ENCODE results near the gene CCR9. TPM values are rescaled to one million over a fixed set of nuclear protein-coding genes. Genes with fewer than 3 reads are reported as not detected.

The CCR9 gene
- polyA plus RNA-seq, 4 donors: 0.06 to 0.09 (median 0.08) TPM

DNA sequence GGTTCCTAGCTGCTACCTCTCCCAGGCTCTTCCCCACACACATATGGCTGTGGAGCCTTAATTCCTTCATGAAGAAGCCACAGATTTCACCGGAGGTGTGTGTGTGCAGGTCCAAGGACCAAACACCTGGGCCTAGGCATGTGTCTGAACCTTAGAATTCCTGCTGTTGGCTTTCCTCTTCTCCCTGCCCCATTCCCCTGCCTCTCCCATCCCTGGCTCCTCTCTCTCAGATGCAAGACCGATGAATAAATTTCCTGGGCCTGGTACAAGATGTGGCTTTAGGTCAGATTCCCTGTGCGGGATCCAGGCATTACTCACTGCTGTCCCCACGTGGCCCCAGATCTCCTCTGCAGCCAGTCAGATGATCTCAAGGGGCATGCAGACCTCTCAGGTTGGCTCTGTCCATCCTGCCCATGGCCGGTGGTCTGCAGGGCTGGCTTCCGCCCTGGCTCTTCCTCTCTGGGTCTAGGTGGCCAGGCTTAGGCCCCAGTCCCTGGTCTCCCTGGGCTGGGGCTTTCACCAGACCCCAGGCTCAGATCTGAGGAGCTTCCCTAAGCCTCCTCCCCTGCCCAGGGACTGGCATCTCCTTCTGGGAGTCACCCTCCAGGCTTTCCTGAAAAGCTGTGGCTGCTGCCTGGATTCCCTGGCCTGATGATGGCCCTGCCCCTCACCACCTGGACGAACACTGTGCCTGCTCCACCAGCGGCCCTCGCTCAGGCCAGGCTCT lies 20.5 kb downstream of the CCR9 start:
- DNase-seq (ENCODE audit: low read depth in 4 of 4, low spot score in 2 of 4): no peak

DNA sequence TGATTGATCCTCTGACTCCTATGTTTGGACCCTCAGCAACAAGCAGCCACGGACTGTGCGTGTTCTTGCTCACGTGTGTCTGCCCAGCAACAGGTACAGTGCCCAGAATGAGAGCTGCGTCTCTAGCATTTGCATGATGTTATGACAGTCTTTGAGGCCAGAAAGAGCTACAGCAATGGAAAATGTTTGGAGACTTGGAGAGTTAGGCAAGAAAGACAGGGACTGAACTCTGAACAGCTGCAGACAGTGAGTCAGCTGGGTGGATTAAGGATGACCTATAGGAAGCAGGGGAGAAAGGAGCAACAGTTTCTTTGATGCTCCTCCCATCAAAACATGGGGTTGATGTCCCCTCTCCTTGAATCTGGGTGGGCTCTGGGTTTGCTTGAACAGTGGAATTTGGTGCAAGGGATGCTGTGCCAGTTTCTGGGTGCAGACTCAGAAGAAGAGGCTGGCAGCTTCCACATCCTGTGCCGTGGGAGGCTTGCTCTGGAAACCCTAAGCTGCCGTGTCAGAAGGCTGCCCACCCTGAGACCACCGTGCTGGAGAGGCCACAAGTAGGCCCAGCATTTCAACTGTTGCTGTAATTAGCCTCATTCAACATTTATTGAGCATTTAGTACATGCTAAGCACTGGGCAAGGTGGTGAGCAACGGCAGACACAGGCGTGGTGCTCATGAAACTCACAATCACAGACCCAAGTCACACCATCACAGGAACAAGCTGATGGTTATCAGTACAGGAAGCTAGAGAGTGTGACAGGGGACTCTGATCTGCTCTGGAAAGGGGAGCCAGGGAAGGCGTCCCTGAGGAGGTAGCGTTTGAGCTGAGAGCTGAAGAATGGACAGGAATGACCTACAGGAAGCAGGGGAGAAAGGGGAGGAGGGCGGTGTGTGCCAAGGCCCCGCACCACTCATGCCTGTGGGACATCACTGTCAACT lies 21.7 kb downstream of the CCR9 start:
- DNase-seq (ENCODE audit: low read depth in 4 of 4, low spot score in 2 of 4): no peak

DNA sequence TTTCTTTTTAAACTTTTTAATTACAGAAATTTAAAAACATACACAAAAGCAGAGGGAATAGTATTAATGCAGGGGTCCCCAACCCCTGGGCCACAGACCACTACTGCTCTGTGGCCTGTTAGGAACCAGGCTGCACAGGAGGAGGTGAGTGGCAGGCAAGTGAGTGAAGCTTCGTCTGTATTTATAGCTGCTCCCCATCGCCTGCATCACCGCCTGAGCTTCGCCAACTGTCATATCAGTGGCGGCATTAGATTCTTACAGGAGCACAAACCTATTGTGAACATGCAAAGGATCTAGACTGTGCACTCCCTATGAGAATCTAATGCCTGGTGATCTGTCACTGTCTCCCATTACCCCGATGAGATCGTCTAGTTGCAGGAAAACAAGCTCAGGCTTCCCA lies 22.4 kb downstream of the CCR9 start:
- DNase-seq (ENCODE audit: low read depth in 4 of 4, low spot score in 2 of 4): no peak

DNA sequence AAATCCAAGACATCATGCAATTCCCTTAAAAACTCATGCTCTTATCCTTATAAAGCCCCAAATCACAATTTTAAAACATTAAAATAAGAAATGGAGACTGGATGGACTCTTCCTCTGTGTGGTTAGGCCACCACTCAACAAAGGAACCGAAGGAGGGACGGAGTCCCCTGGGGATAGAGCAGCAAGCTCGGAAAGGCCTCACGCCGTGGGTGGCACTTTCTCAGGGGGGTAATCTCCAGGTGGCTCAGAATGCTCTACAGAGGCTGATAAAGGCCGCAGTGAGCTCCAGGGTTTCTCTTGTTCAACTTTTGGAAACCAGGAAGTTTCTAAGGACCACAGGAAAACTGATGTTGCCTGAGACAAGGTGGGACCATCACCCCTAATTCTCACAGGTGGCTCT lies 23.2 kb downstream of the CCR9 start:
- DNase-seq (ENCODE audit: low read depth in 4 of 4, low spot score in 2 of 4): no peak

DNA sequence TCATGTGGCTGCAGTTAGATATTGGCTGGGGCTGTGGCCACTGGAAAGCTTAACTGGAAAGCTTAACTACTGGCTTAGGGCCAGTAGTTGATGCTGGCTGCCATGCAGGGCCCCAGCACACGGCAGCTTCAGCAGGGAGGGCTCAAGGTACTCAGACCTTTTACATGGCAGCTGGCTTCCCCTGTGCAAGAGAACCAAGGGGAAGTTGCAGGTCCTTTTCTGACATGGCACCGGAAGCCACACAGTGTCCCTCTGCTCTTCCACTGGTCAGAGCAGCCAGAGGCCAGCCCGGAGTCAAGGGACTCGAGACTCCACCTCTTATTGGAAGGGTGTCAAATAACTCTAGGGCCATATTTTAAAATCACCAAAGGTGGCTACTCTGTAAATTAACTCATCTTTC lies 24.5 kb downstream of the CCR9 start:
- DNase-seq (ENCODE audit: low read depth in 4 of 4, low spot score in 2 of 4): no peak

DNA sequence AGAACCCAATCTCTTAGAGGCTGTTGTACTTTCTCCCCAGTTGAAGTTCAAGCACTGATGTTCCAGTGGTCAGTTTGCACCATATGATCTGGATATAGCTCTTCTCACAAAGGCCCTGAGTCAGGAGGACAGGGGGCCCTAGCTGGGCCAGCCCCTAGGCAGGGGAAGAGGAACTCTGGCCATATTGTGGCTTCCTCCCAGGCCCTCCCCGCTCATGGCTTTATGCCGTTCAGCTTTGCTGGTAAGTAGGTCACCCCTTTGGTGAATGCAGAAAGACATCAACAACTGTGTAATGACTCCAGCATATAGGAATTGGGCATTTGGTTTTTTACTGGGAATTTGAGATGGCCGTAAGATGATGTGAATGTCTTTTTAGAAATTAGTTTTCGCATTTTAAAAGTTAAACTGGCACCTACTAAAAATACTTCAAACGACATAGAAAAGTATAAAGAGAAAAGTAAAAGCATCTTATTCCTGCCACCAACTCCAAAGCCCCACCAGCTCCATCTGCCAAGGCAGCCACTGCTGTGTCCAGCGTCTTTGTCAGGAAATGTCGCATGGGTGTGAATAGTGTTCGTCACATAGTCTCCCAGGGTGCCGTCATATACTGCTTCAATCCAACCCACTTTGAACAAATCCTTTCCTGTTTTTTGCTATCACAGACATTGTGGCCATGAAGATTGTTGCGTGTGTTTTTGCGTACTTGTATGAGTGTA lies 25.3 kb downstream of the CCR9 start:
- DNase-seq (ENCODE audit: low read depth in 4 of 4, low spot score in 2 of 4): no peak

DNA sequence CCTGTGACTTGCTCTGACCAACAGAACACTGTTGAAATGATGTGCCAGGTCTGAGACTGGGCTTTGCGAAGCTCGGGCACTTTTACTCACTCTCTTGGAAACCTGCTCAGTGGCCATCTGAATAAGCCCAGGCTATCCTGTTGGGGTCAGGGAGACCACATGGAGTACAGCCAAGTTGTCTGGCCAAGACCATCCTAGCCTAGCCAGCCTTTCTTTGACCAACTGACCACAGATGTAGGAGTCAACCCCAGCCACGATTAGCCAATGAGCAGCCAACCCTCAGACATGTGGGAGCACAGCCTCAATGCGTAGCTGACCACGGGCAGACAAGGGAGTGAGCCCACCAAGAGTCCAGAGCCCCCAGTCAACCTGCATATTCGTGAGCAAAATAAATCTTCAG lies 26.1 kb downstream of the CCR9 start:
- no peak for DNase-seq (ENCODE audit: low read depth in 4 of 4, low spot score in 2 of 4)

DNA sequence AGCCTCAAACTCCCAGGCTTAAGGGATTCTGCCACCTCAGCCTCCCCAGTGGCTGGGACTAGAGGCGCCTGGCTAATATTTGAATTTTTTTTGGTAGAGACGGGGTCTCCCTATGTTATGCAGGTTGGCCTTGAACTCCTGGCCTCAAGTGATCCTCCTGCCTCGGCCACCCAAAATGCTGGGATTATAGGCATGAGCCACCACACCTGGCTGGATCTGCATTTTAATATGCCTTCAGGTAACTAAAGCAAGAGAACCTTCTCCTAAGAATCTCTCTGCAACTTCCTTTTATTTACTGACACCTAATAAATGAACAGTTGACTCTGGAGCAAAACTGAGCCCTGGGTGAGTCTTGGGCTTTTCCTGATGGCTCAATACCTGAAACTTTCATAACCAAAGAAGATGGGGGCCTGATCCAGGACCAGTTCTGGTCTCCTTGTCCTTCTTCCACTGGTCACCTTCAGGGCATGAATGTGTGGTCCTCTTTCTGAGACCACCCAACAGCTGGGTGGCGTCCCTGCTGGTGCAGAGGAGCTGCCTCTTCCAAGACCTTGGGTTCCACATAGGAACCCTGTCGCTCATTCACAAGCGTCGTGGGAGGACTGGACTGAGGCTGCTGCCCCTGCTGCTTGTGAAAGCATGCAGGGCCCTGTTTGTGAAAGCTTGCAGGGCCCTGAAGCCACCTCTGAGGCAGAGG lies 28.2 kb downstream of the CCR9 start:
- no peak for DNase-seq (ENCODE audit: low read depth in 4 of 4, low spot score in 2 of 4)

DNA sequence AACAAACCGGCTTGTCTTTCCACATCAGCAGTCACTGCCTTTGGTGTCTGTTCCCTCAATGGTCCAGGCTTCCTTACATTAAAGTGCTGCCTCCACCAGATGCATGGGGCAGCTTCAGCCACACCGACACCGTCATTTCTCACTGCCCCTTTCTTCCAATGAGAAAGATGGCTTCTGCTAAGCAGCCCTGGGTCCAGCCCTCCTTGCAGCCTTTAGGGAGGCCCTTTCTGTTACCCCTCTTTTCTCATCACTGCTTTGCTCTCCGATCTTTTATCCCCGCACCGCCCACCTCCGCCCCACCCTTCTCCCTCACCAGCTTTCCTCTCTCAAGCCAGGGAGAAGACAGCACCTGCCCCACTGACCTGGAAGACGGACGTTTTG lies 28.7 kb downstream of the CCR9 start:
- DNase-seq (ENCODE audit: low read depth in 4 of 4, low spot score in 2 of 4): no peak

DNA sequence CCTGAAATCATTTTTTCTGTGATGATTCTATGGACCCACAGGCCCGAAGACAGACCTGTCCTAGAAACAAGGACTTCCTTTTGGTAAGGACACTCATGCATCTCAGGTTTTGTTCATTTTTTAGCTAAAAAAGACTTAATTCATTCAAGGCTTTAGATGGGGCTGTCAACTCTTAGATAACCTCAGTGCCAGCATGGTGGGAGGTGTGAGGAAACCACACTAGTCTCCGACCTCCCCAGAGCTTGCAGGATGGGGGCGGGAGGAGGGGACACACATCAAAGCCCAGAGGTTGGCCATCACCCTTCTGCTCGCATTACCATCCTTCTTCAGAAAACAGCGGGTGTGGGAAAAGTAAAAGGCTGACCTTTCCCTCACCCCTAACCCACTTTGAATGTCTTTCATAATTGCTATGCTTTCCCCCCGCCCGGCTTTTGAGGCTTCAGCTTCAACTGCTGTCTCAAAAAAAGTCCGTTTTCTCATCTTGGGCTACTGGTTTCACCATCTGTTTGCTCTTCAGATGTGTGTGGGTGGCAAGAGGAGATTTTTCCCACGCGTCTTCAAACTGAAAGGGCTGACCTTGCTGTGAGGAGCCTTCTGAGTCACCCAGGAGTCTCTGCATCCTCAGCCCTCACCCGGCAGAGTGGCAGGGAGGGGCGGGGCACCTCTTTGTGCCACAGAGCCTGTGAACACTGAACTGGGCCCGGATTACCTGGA lies 29.3 kb downstream of the CCR9 start:
- no peak for DNase-seq (ENCODE audit: low read depth in 4 of 4, low spot score in 2 of 4)

DNA sequence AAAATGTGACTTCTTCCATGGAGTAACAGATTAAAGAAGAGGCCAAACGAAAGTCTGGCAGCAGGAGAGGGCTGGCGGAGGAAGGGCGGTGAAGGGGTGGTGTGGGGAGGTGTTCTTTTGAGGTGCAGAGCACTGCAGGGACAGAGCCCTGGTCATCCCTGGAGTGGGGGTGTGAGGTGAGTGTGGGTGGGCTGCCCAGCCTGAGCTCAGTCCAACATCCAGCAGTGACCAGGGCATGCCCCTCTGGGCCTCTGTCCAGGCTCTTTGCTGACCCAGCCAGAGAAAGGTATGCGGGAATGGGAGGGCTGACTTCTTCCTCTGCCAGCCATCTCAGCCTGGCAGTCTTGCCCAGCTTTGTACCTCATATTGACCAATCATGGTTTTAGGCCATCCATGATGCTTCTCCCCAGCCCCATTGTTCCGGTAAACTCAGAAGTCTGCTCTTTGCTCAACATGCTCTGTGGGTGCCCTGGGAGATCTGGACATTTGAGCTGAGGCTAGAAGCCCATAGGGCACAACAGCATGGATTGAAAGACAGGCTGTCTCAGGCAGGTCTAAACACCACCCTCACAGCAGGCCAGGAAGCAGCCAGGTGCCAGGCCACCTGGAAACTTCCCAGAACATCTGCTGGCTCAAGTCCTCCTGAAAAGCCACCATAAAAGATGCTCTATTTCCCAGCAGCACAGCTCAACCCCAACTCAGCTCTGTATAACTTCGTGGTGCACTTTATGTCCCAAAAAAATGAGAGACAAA lies 31.0 kb downstream of the CCR9 start:
- DNase-seq (ENCODE audit: low read depth in 4 of 4, low spot score in 2 of 4): no peak

DNA sequence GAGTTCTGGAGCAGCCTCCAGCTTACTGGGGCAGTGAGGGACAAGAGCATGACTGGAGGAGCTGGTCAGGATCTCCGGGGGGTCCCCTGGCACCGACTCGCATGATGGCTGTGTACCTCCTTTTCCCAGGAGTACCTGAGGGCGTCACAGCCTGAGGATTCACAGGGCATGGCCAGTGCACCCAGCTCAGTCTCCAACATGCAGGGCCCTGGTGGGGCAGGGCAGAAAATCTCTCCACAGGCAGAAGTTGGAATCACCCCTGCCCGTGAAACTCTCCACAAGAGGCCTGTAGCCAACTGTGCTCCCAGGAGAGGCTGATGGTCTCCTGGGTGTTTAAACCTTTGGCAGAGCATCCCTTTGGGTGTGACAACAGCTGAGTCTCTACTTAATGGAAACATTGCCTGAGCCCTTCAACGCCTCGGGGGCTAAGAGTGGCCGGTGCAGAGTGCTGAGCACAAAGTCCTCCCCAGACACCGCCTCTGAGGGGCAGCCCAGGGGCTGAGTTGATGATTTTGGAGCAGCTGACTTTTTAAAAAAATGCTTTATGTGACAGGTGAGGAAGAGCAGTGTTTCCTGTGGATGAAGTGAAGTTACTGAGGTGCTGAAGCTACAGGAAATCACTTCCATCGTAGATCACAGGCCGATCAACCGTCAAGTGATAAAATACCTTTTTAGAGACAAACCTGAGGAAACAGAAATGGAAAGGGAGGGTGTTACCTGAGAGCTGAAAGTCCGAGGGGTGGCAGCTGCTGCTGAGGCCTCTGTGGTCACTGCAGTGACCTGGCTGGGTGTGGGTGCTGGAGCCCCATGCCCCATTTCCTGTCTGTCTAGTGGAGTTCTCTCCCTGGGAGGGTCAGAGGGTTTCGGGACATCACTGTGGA lies 35.1 kb downstream of the CCR9 start:
- no peak for DNase-seq (ENCODE audit: low read depth in 4 of 4, low spot score in 2 of 4)

DNA sequence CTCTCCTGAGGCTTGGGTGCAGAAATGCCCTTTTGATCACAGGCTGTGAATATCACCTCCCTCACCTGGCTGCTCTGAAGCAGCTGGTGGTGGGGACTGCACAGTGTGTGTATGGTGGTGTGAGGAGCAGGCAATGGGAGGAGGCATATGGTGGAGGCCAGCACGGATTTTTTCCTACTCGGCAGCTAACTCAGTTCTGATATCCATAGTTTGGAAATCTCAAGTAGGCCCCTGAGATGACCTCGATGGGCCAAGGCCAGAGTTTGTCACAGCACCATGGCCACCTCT lies 35.6 kb downstream of the CCR9 start:
- no peak for DNase-seq (ENCODE audit: low read depth in 4 of 4, low spot score in 2 of 4)

DNA sequence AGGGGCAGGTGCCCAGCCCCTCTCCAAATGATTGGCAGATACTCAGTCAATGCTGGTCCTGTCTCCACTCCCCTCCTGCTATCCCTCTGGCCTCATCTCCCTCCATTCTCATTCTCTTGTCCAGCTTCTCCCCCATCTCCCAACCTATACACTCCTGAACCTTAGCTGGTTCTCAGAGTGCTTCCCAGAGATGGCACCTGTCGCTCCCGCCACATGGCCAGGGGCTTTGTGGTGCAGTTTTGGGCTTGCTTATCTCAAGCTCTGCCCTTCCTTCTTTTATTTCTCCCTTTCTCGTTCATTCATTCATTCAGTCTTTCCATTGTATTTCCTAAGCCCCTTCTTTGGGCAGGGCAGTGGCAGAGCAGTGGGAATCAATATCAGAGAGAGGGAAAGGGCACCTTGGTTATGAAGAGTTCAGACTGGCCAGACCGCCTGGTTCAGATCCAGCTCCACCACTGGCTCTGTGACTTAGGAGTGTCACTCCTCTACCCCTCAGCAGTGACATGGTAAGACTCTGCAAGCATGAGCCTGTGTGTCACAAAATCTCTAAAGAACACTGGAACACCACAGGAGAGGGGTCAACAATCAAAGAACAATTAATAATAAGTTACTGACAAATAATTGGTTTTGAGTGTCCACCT lies 36.7 kb downstream of the CCR9 start:
- DNase-seq (ENCODE audit: low read depth in 4 of 4, low spot score in 2 of 4): no peak

DNA sequence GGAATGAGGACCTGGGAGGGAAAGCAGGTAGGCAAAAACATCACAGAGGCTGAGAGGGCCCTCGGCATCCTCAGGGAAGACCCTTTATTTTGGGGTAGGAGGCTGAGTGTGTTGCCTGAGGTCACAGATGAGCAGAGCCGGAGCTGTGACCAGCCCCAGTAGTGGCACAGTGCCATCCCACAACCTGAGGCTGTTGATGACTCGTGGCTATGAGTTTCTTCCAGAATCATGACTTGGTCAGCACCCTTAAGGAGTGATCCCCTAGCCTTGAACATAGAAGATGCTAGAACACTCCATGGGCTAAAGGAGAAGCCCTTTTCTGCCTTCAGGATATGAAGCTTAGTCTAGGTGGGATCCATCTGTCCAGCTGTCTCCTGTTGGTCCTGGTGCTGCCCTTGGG lies 37.4 kb downstream of the CCR9 start:
- DNase-seq (ENCODE audit: low read depth in 4 of 4, low spot score in 2 of 4): no peak

DNA sequence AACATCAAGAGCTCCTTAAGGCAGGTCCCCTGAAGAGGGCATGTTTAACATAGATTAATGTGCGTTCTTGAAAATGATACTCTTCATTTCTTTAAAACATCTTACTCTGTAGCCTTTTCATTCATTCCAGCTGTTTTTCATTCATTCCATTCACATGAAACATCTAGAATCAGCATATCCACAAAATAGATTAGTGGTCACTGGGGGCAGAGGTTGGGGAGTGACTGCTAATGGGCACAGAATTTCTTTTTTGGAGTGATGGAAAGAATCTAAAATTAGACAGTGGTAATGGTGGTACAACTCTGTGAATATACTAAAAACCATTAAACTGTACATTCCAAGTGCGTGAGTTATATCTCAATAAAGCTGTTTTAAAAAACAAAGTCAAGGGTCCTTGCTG lies 41.5 kb downstream of the CCR9 start:
- no peak for DNase-seq (ENCODE audit: low read depth in 4 of 4, low spot score in 2 of 4)

DNA sequence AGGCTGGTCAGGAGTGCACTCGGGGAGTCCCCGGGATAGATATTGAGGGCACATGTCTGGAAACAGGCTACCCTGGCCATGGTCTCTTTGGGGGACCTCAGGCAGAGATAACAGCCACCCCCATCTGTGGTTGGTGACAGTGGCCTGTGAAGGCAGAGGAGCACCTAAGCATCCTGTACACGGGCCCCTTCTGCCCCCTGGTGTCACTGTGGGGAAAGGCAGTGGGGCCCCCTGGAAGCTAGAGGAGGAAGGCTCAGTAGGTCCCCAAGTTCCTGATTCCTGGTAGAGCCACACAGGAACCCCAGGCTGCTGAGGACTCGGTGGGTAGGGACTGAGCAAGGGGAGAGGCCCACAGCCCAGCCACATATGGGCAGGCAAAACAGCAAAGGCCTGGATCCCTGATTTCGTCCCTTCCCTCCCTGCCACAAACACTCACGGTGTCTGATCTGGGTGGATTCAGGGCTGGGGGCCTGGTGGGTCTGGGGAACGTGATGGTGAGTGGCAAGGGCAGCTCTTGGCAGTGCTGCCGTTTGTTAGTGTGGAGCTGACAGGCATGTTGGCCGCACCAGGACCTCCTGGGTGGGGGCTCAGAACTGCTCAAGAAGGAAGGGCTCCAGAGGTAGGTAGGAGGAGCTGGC lies 42.8 kb downstream of the CCR9 start:
- no peak for DNase-seq (ENCODE audit: low read depth in 4 of 4, low spot score in 2 of 4)

DNA sequence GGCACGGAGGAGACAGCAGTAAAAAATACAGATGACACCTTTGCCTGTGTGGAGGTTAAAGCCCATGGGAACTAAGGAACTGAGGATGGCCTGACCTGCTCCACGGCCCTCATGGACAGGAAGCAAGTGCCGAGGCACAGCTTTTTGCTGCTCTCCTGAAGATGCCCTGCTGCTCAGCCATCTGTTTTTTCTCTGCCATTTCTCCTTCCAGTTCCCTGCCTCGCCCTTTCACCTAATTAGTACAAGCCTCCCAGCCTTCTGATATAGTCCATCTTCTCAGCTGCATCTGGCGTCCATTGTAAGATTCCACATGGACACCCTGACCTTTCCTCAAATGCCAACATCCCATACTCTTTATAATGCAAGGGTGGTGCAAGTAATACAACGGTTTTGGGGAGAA lies 45.2 kb downstream of the CCR9 start:
- DNase-seq (ENCODE audit: low read depth in 4 of 4, low spot score in 2 of 4): no peak

All from left renal cortex interstitium (tissue), 4 donors.